AG20443 (cell line): ENCODE measurements around the gene ITPKB.
"Not testable (repeated sequence)": the region's sequence is repeated elsewhere in the genome, so short reads cannot be mapped to it uniquely, and the experiment has no call there.

ENCODE experiments used
- DNase-seq: peaks from one replicate; pipeline ENCODE4 v3.0.0; 2012; ENCODE audit warnings: low spot score, mixed read lengths

The ITPKB gene

GRCh38 chr1:226651041-226651731, 87.9 kb downstream of the ITPKB start:
- DNase-seq = no peak

- no peak for DNase-seq
Measured at GRCh38 chr1:226650236-226650841, 88.7 kb downstream of the ITPKB start.

- no peak for DNase-seq
Measured at GRCh38 chr1:226649780-226650179, 89.3 kb downstream of the ITPKB start.

- no peak for DNase-seq
Measured at GRCh38 chr1:226649244-226649643, 89.8 kb downstream of the ITPKB start.

GRCh38 chr1:226648421-226648820, 90.7 kb downstream of the ITPKB start:
- no peak for DNase-seq

GRCh38 chr1:226647719-226648118, 91.4 kb downstream of the ITPKB start:
- DNase-seq = no peak

- DNase-seq = no peak
Measured at GRCh38 chr1:226646870-226647449, 92.1 kb downstream of the ITPKB start.

GRCh38 chr1:226646026-226646869, 92.8 kb downstream of the ITPKB start:
- DNase-seq = no peak

GRCh38 chr1:226645279-226645976, 93.7 kb downstream of the ITPKB start:
- DNase-seq = no peak

GRCh38 chr1:226644541-226645176, 94.4 kb downstream of the ITPKB start:
- DNase-seq = no peak

- no peak for DNase-seq
Measured at GRCh38 chr1:226643611-226644540, 95.2 kb downstream of the ITPKB start.

- DNase-seq = no peak
Measured at GRCh38 chr1:226643177-226643576, 95.9 kb downstream of the ITPKB start.

GRCh38 chr1:226642421-226642820, 96.7 kb downstream of the ITPKB start:
- no peak for DNase-seq

- no peak for DNase-seq
Measured at GRCh38 chr1:226641671-226642231, 97.3 kb downstream of the ITPKB start.

- no peak for DNase-seq
Measured at GRCh38 chr1:226640321-226641136, 98.6 kb downstream of the ITPKB start.

GRCh38 chr1:226639631-226640061, 99.4 kb downstream of the ITPKB start:
- no peak for DNase-seq

GRCh38 chr1:226639206-226639605, 99.9 kb downstream of the ITPKB start:
- DNase-seq = not testable (repeated sequence)

- no peak for DNase-seq
Measured at GRCh38 chr1:226638608-226639007, 100.5 kb downstream of the ITPKB start.

- DNase-seq = no peak
Measured at GRCh38 chr1:226638001-226638601, 101.0 kb downstream of the ITPKB start.
